NCI-H446 (cell line): ENCODE data around the gene TBX3.

ENCODE experiments used
- DNase-seq, 2 experiments: peaks; one replicate each; lab custom pipeline; 2025; lab: John Stamatoyannopoulos, UW

The TBX3 gene

DNA sequence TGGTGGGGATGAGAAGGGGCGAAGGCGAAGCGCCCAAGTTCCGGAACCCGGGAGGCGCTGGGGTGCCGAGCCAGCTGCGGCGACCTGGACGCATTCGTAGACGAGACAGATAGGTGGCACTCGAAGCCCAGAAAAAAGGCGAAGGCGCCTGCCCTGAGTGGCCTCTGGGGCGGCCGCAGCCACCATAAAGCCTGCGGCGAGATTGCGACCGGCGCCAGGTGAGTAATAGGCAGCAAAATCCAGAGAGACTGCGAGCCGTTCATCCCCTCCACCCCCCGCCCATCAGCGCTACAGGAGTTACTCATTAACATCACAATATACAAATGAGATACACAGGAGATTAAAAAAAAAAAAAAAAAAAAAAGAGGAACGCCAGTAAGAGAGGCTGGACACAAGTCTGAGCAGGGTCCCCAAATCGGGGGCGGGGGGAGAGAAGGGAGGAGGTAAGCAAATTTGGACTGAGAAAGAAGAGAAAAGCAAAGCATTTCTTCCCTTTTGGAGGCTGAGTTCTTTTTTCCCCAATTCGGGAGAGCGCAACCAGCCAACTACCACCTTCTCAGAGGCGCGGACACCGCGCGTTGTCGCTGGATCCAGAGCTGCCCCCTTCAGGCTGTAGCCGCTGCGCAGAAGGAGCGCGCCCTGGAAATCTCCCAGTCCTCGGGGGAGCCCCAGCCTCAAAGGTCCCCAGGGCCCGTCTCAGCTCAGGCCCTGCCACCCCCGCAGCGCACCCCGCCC is 15.7 kb downstream of the TBX3 start:
- DNase-seq, result no peak

DNA sequence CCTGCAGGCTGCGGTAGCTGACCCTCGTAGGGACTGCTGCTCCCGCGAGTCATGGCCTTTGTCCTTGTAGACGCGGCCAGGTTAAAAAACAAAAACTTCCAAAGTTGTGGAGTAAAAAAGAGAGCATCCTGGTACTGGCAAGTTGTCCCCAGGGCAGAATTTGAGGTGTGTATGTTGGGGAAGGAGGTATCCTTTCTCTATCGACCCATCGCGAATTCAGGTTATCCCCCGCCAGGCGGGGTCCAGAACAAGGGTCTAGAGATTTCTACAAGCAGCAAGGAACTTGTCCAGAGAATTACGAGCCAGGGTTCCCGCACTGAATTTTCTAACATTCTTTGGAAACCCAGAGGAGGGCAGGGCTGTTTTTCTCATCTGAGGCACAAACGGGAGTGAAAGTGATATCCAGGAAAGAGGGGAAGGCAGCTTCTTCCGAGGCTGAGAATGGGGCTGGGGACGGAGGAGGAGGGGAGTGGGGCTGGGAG is 16.3 kb downstream of the TBX3 start:
- no peak for DNase-seq

DNA sequence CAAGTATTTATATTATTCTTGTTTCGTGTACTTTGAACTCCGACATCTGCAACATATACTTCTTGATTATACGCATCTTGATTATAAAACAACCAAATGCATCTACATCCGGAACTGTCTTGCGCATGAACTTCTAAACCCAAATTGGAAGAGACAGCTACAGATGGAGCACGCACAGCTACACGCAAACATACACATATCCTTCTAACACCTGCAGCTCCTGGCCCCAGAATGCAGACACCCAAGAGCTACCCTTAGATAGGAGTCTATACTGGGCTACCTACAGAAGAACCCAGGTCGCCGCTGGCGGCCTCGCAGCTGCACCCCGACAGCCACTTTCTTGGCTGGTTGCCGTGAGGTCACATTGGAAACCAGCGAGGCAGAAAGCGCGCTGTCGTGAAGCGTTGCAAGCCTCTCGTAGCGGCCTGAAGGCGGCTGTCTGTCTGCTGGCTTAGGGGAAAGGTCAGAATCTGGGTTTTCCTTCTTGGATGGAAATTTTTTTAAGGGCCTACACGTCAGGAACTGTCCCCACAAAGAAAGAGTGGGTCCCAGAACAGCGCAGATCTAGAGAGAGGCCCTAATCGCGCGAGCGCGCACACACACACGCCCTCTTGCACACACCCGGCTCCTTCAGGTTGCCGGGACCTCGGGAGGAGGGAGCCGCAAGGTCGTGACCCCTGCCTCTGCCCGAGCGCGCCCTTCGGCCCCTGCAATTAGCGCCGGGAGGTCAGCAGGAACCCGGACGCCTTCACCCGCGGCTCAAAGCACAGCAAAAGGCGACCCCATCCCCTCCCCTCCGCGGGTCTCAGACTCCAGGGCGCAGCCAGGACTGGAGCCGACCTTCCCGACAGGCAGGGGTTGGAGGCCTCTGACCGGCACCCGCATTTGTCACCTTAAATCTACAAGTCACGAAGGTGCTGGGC is 17.0 kb downstream of the TBX3 start:
- DNase-seq, result no peak

DNA sequence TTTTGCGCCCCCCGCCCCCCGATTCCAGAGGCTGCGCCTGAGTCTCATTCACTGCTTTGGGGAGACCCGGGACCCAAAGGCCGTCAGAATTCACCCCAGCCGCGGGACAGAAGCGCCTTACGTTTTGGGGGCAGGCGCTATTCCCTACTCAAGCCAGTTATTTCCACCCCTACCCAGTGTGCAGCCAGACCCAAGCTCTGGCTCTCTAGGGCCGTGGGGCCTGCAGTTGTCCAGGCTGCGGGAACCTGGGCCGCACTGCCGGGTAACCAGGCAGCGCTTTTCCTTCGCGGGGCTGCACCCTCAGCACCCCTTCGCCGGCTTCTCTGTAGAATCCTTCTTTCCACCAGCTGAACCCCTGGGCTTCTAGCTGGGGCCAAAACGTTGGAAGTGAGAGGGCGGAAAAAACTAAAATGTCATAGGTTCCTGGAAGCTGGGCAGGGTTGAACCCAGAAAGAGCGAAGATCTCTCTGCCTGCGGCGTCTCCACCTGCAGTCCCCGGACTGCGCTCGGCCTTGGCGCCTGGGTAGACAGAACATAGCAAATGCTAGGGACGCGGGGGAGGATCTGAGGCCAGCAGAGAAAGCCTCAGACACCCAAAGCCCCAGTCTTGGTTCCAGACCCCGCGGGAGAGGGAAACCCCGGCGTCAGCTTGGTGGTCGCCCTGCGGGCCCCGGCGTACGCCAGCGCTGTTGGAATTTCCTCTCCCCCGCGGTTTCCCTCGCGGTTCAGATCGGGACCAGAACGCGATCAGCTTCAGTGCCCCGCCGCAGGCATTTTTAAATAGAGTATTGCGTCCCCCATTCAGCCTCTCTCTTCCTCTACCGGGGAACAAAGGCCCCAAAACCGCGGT is 18.3 kb downstream of the TBX3 start:
- DNase-seq, result no peak

DNA sequence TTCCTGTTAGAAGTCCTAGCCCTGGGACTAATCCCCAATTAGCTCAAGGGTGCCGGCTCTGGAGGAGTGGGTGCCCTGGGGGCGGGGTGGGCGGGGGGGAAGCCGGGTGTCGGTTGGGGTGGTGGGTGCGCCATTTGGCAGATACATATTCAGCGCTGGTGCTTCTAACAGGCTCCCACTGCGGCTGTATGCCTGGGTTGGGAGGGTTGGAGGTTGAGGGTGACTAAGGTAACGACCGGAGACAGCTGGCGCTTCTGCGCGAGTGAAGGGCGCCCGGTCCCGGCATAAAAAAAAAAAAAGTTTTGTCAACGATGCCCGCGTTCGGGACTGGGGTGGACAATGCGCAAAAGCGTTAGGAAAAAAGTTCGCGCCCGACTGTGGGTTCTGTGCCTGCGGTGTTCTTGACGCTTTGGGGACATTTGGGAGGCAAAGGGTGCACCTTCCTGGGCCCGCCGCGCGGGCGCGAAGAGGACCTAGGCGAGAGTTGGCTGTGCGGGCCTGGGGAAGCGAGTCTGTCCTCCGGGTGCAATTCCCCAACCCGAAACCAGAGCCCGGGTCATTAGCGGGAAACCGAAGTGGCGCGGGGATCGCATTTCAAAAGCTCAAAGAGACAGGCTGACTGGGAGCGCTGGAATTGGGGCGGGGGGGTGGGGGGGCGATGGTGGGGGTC is 19.2 kb downstream of the TBX3 start:
- DNase-seq, result no peak

DNA sequence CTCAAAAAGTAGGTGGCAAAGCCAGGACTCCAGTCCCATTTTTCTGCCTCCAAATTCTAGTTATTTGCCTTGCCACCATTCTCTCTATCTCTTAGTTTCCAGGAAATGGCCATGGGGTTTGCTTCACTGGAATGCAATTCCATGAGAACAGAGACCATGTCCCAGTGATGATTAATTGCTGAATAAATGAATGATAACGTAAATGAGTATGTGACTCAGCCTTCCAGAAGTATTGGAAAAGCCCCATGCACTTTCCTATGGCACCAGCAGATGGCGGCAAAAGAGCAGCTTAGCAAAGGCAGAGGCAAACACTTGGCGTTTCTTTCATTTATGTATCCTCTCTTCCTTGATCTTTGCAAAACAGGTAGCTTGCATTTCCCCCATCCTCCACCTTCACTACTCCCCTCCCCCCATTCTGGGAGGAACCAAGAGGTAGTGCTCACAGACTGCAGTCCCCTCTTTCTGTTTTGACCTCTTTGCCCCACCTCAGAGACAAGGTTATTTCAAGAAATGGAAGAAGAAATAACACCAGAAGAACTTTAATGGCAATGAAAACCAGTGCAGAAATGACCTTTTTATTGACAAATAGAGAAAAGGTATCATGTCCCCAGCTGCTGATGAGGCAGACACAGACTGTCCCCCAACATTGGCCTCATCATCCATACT is 21.3 kb downstream of the TBX3 start:
- peak in 1 of 2 experiments; percentile 52 for DNase-seq

DNA sequence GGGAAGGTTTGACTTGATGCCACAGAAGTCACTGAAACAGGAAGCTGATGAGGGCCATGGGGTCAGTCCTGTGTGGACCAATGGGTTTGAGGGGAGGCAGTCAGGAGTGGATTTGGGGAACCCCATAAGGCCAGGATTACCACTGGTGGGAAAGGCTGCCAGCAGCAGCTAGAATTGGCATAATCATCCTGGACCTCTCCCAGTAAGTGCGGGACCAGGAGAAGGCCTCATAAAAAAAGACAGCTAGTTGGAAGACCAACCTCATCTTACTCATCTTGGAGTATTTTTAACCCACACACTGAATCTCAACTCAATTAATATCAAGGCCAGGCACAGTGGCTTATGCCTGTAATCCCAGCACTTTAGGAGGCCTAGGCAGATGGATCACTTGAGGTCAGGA is 22.7 kb downstream of the TBX3 start:
- no peak for DNase-seq

DNA sequence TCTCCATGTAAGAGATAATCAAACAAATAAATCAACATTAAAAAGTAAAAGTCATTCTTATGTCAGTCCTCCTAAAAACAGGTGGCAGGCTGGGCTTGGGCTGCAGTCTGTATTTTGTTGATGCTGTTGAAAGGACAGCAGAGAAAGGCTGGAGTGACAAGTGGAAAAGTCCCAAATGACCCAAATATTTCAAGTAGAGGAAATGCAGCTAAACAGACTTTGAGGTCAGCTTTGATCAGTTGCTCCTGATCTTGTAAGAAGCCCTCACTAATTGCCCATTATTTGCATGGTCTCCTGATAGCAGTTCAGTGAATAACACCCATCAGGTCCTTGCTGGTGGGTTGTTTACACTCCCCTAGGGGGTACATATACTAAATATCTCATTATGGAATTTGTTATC is 24.9 kb downstream of the TBX3 start:
- no peak for DNase-seq

DNA sequence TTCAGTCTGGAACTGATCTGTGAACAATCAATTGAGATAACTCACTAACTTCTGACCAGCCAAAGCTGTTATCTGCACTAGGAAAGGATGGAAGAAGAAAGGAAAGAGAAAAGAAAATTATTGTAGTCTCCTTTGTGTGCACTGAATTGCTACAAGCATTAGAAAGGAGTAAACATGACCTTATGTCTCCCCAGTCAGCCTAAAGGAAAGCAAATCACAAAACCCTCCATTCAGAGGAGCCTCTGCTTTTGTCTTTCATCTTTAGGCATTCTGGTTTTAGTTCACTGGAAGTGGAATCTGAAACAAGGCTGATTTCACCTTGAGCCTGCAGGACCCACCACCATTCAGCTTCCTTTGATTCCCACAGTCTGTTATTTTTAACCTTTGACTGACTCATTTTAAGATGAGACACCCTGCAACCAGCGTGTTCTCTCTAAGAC is 26.0 kb downstream of the TBX3 start:
- no peak for DNase-seq

DNA sequence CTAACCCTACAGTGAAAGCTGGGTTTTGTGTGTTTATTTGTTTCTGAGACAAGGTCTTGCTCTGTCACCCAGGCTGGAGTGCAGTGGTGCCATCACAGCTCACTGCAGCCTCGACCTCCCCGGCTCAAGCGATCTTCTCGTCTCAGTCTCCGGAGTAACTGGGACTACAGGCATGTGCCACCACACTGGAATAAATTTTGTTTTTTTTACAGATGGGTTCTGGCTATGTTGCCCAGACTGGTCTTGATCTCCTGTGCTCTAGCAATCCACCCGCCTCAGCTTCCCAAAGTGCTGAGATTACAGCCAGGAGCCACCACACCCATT is 26.4 kb downstream of the TBX3 start:
- DNase-seq, result no peak

DNA sequence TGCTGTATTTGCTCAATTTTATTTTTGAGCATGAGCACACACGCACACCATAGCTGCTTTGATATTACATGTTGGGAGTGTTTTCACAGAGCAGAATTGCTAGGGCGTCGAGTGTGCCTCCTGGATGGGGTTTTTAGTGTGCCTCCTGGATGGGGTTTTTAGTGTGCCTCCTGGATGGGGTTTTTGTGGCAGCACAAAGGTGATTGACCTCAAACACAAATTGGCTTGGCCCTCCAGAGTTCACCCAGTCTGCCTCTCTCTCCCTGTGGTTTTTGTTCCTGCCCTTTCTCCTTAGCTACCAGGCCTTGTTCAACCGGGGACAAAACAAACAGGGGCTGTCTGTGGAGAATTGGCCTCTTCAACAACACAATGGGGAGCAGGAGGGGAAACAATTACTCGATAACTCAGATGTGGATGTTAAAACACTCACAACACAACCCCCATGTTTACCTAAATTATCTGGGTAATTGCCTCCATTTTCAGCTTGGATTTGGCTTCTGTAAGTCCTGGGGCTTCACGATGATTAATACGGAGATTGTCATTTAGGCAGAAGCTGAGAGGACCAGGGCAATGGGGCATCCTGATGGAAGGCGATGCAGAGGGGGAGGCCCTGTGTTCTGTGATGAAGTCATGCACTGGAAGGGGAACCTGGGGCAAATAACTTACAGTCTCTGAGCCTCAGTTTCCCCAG is 26.9 kb downstream of the TBX3 start:
- no peak for DNase-seq

DNA sequence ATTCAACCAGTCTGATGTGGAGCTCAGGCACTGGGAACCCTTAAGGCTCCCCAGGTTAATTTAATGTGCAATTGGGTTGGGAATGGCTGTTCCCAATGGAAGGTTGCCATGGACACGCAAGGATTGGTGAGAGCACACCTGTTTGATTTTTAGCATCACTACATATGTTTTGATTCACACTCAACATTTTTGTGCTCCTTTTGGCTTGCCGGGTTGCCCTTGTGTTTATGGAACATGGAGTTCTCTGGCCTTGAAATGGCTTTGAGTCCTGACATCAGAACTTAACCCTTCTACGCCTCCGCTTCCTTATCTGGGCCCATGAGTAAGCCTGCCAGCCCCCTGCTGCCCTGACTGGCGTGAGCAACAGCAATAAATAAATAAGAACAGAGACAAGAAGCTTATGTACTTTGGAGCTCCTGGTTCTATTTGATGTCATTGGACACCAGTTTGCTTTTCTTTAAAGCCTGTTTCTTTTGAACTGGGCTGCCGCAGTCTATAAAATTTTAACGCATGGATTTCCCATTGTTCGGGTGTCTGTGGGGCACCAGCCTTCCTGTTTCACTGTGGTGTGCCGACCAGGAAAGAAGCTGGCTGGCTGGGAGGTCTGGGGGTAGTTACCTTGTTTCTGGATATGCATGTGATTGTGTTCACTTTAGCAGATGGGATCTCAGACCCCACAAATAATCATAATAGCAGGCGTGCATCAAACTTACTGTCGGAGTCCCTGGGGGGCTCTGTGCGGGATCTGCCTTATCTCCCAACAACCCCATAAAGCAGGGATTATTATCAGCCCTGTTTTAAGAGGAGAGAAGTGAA is 27.8 kb downstream of the TBX3 start:
- no peak for DNase-seq

DNA sequence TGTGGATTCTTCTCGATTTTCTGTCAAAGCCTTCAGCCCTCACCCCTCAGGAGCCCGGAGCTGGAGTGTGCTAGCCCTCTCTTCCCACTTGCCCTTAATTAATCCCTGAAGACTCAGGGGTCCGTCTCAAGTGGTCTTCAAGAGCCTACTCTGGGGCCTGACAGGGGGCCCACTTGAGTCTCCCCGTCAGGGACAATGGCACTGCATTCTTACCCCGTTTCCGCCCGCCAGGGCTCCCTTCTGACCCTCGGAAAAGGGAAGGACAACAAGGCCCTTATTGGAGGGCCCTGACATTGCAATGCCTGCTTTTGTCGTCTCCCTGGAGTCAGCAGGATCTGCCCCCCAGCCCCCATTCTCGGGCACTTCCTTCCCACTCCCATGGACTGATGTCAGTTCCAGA is 34.4 kb downstream of the TBX3 start:
- DNase-seq, result no peak

DNA sequence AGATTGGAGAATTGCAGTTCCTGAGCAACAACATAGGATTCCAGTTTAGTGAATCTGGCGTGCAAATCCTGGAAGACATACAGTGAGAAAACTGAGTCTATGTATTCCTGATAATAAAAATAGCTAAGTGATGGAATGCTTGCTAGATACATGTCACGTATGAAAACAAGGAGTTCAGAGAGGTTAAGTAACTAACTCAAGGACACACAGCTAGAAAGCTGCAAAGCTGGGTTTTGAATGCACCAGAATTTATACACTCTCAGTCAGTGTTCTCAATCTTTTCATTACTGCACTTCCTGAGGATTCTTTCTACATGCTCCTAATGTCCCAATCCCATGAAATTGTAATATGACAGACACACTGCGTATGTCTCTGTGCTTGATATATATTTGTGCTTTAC is 35.3 kb downstream of the TBX3 start:
- no peak for DNase-seq

DNA sequence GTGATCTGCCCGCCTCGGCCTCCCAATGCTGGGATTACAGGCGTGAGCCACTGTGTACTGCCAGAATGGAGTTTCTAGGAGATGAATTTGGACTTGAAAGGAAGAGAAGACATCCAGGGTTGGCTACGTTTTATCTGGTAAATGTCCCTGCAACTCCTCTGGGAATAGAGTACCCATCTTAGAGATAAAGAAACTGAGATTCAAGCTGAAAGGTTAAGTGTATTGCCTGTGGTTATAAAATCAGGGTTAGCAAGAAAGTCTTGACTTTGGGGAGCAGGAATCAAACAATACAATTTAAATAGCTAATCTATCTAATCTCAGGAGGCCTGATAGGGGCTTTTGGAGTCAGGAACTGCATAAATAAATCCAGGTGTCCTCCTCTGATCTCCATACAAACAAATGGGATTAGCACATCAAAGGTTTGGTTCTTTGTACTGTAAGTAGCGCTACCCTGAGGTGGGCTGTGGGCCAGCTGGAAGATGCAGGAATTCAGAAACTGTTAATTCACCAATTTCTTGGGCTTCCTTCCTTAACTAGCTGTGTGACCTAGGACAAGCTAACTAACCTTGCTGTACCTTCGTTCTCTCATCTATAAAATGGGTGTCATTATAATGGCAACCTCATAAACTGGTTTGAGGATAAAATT is 45.1 kb downstream of the TBX3 start:
- no peak for DNase-seq

DNA sequence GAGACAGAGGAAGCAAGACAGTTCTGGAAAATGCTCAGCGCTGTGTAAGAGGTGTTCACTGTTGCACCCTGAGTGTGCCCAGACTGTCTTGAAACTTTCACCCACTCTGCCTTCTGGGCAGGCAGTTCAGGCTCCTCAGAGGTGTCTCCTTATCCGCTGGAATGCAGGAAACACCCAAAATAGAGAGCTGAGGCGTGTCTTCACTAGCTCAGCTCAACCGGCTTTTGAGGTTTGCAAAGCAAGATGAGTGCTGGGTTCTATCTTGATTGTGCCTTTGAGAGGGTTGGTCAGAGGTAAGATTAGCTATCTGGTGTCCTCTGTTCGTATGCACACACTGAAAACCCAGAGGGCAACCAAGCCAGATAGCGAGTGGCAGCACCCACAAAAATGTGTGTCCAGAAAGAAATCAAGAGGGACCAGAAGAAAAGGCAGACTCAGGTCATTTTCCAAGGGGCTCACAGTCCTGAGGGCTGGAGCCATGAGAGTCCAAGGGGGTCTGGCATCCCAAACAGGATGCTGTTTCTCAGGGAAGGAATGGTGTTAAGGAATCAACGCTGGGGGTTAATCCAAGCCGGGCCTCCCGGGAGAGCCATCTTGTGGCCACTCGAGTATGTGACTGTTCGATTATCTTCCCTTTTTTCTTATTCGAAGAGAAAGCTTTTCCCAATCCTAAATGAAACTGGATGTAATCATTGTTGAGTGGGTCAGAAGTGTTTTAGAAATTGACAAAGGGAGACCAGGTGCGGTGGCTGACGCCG is 47.1 kb downstream of the TBX3 start:
- no peak for DNase-seq

DNA sequence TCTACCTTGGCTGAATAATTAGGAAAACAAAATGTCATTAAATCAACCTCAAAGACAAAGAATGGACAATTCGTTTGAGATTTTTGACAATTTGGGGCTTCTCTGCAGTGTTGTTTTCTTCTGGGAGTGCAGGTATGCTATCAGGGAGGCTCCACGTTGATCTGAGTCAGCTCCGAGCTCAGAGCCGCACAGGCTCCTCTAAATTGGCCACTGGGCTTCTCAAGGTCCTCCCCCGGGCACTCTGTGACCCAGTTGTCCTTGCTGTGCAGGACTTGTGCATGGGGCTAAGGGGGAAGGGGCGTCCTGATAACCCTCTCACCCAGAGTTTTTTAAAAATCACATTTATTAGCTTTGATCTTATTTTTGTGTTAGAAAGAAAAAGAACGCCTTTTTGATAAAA is 52.7 kb downstream of the TBX3 start:
- DNase-seq, result no peak

DNA sequence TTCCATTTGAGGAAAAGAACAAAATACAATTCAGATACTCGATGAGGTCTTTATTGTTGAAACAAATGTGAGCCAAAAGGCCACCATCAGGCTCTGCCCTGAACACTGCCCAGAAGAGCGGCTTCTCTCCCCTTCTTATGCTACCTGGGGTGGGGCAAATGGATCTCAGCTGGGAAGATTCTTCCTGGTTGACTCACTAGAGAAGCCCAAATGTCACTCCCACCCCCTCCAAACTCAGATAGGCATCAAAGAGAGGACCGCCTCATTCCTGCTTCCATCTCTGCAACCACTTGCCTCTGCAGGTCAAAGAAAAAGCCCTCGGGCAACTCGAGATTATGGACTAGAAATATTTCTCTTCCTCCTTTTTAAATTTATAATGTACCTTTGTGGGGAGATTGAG is 55.8 kb downstream of the TBX3 start:
- DNase-seq, result no peak

DNA sequence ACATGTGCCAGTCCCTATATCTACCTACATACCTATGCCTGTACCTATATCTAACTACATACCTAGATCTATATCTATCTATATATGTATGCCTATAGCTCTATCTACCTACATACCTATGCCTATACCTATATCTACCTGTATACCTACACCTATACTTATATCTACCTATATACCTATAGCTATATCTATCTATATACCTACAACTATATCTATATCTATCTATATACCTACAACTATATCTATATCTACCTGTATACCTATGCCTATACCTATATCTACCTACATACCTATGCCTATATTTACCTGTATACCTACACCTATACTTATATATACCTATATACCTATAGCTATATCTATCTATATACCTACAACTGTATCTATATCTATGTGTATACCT is 56.6 kb downstream of the TBX3 start:
- DNase-seq, result no peak
